ENCODE results near the gene FLOT2. TPM values are rescaled to one million over a fixed set of nuclear protein-coding genes. Genes with fewer than 3 reads are reported as not detected.

The FLOT2 gene
- total RNA-seq (2014; rRNA removed) (23.1 and 34.7 TPM in 2 replicates), Bru-seq, nascent RNA (percentile 50 among the genes with signal in this experiment), BruChase-seq, experiment 1, labeled RNA remaining after a 6-hour chase (percentile 59 among the genes with signal in this experiment), BruChase-seq, experiment 2, labeled RNA remaining after a 2-hour chase (percentile 55 among the genes with signal in this experiment)
- long read RNA-seq, transcript FLOT2-202 (11 exons, 2,618 nt), result major isoform, 54 of 75 reads
- long read RNA-seq, partial matches to known transcripts, result 9 of 75 reads
- long read RNA-seq, other reads (novel, unspliced or antisense), result 11 of 75 reads

- Histone ChIP-seq H3K4me1 (ENCODE audit: insufficient read depth, low read length) (peaks cover 11% of the 10 kb centered on the region), H3K9ac (ENCODE audit: low read length) (peak within 1 kb of the TSS; percentile 68), H2AFZ (ENCODE audit: low read length) (peak within 1 kb of the TSS; percentile 95), H3K4me2 (ENCODE audit: low read length) (peak within 1 kb of the TSS; percentile 92), H3K9me2 (replicated peaks; ENCODE audit: low read length) (no peaks in the 10 kb centered on the region), H3K36me3 (ENCODE audit: low read depth, low read length) (no peaks in the 10 kb centered on the region), H3K27ac (ENCODE audit: low read length) (peak within 1 kb of the TSS; percentile 16; the same call in 1 of the 2 replicates), H3K79me2 (ENCODE audit: low read length) (0 out of 2 replicates have a peak, but pooled peaks cover 9% of the 10 kb centered on the region), H3K9me3 (ENCODE audit: low read length) (no peaks in the 10 kb centered on the region), H3K4me3 (ENCODE audit: low read length) (peak within 1 kb of the TSS; percentile 83), H3K27me3 (ENCODE audit: low read length) (no peaks in the 10 kb centered on the region), H3F3A (ENCODE audit: low read length, unreplicated experiment) (no peaks in the 10 kb centered on the region), H4K20me1 (ENCODE audit: low read length) (no peaks in the 10 kb centered on the region)
- ChIA-PET CTCF (interaction anchor here (1.0 kb wide), 1 partner anchor 55 kb away, joined by 3 read pairs; no protein-coding TSS in a partner anchor), POLR2A (ENCODE audit: unreplicated experiment) (no interaction called here)
- intact Hi-C loops (cut with micrococcal nuclease), result no loop called here
- no peak for TF ChIP-seq EZH2phosphoT487 (IDR thresholded peaks at IDR 0.05; ENCODE audit: borderline replicate concordance, low read length)
- TF ChIP-seq, protein P1, sequence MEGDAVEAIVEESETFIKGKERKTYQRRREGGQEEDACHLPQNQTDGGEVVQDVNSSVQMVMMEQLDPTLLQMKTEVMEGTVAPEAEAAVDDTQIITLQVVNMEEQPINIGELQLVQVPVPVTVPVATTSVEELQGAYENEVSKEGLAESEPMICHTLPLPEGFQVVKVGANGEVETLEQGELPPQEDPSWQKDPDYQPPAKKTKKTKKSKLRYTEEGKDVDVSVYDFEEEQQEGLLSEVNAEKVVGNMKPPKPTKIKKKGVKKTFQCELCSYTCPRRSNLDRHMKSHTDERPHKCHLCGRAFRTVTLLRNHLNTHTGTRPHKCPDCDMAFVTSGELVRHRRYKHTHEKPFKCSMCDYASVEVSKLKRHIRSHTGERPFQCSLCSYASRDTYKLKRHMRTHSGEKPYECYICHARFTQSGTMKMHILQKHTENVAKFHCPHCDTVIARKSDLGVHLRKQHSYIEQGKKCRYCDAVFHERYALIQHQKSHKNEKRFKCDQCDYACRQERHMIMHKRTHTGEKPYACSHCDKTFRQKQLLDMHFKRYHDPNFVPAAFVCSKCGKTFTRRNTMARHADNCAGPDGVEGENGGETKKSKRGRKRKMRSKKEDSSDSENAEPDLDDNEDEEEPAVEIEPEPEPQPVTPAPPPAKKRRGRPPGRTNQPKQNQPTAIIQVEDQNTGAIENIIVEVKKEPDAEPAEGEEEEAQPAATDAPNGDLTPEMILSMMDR (conservative IDR thresholded peaks at IDR 0.05; ENCODE audit: low read depth, low read length), result peak; percentile 13; the same call in 1 of the 2 replicates
- peak; percentile 63 for ATAC-seq
- peak; percentile 21 for DNase-seq
- BruUV-seq (replicated peaks), result no TSS peak
Measured at GRCh38 chr17:28896884-28897768, at the start of gene FLOT2. Gene FLOT2, minus strand, starts transcription at chr17:28897733. Its CDS starts 159 bp downstream, at chr17:28897574.

DNA sequence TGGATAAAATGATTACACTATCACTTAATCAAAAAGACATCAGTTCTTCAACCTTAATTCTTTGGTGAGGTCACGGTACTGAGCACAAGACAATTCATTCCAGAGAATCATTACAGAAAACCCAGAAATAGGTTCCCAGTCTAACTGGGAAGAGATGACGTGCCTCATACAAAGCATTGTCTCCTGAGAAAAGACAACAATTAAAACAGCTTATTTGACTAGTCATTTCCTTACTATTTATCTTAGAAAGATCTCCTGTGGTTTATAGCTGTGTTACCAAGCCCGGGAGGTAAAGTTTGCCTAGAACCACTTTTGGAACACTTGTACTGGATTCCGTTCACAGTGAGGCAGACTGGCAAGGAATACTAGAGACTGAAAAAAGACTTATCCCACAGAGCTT, 48.7 kb upstream of the FLOT2 start:
- peaks cover 32% of the 10 kb centered on the region for H3K4me1 ChIP-seq (ENCODE audit: insufficient read depth, low read length)
- intact Hi-C loops (cut with micrococcal nuclease), result loop anchor here (1.0 to 5.0 kb wide), 2 partner anchors 20 to 44 kb away; partner anchors contain the start of gene DHRS13
- POLR2A ChIA-PET (ENCODE audit: unreplicated experiment), result interaction anchor here (0.7 kb wide), 1 partner anchor 182 kb away, joined by 3 read pairs; no protein-coding TSS in a partner anchor
- H3K27ac ChIP-seq (ENCODE audit: low read length), result peak overlapping the region; percentile 99
- no peaks in the 10 kb centered on the region for H3K9me2 ChIP-seq (replicated peaks; ENCODE audit: low read length)
- CTCF ChIA-PET, result interaction anchor here (0.9 kb wide), 1 partner anchor 44 kb away, joined by 3 read pairs; no protein-coding TSS in a partner anchor
- H3F3A ChIP-seq (ENCODE audit: low read length, unreplicated experiment), result no peaks in the 10 kb centered on the region
- no peak overlapping the region for H2AFZ ChIP-seq (ENCODE audit: low read length)
- no peaks in the 10 kb centered on the region for H3K27me3 ChIP-seq (ENCODE audit: low read length)
- H3K9ac ChIP-seq (ENCODE audit: low read length), result peak overlapping the region; percentile 85
- ATAC-seq, result peak; percentile 62
- TF ChIP-seq, protein P1 (conservative IDR thresholded peaks at IDR 0.05; ENCODE audit: low read depth, low read length), result no peak
- TF ChIP-seq EZH2 (IDR thresholded peaks at IDR 0.05; ENCODE audit: low read length, unreplicated experiment), result no peak
- no peak for TF ChIP-seq EZH2phosphoT487 (IDR thresholded peaks at IDR 0.05; ENCODE audit: borderline replicate concordance, low read length)
- H3K9me3 ChIP-seq (ENCODE audit: low read length), result no peaks in the 10 kb centered on the region
- H3K36me3 ChIP-seq (ENCODE audit: low read depth, low read length), result peaks cover 15% of the 10 kb centered on the region; the same call in 1 of the 2 replicates
- H3K79me2 ChIP-seq (ENCODE audit: low read length), result peaks cover 90% of the 10 kb centered on the region
- peak overlapping the region; percentile 35; the same call in 1 of the 2 replicates for H3K4me3 ChIP-seq (ENCODE audit: low read length)
- BruUV-seq (replicated peaks), result no TSS peak
- H3K4me2 ChIP-seq (ENCODE audit: low read length), result peak overlapping the region; percentile 93
- DNase-seq, result peak; percentile 83
- H4K20me1 ChIP-seq (ENCODE audit: low read length), result no peaks in the 10 kb centered on the region
